ENCODE measurements around the gene C6orf136. TPM values are rescaled to one million over a fixed set of nuclear protein-coding genes. Genes with fewer than 3 reads are reported as not detected.

Gene C6orf136
- polyA plus RNA-seq, 1 experiment: 6.0 TPM

GRCh38 chr6:30678964-30679726 lies 32.2 kb downstream of the C6orf136 start:
- Histone ChIP-seq H3K4me3 (ENCODE audit: low read depth, low read length) (no peak overlapping the region; the same call in 1 of the 2 replicates), H3K27me3 (ENCODE audit: control insufficient read depth, insufficient read depth, low read length) (no peaks in the 10 kb centered on the region), H3K36me3 (ENCODE audit: control insufficient read depth, insufficient read depth, low read length) (peaks cover 23% of the 10 kb centered on the region)
- ChIA-PET POLR2A (interaction anchor here (0.5 kb wide), 1 partner anchor 53 kb away, joined by 5 read pairs; the partner anchor contains the start of gene ATAT1), CTCF (interaction anchor here (0.6 to 17.2 kb wide), 35 partner anchors 9 to 851 kb away, joined by 3 to 387 read pairs (median 4); partner anchors contain the start of genes FLOT1, IER3, MDC1 and NRM)
- peak; percentile 97 for TF ChIP-seq CTCF (IDR thresholded peaks at IDR 0.05; ENCODE audit: insufficient read depth, low read depth, low read length)
- no peak for DNase-seq (ENCODE audit: low read depth)

- DNase-seq (ENCODE audit: low read depth): no peak
- ChIA-PET POLR2A (no interaction called here), CTCF (interaction anchor here (0.7 to 17.2 kb wide), 12 partner anchors 8 to 197 kb away, joined by 3 to 387 read pairs (median 7); partner anchors contain the start of genes DHX16, FLOT1, MDC1 and NRM)
- TF ChIP-seq CTCF (IDR thresholded peaks at IDR 0.05; ENCODE audit: insufficient read depth, low read depth, low read length): no peak
- H3K4me3 ChIP-seq (ENCODE audit: low read depth, low read length): peak overlapping the region; percentile 9; the same call in 1 of the 2 replicates
- no peaks in the 10 kb centered on the region for H3K27me3 ChIP-seq (ENCODE audit: control insufficient read depth, insufficient read depth, low read length)
- peaks cover 25% of the 10 kb centered on the region for H3K36me3 ChIP-seq (ENCODE audit: control insufficient read depth, insufficient read depth, low read length)
Measured at GRCh38 chr6:30679765-30680535, 33.0 kb downstream of the C6orf136 start.

GRCh38 chr6:30681766-30682142 lies 34.8 kb downstream of the C6orf136 start:
- Histone ChIP-seq H3K27me3 (ENCODE audit: control insufficient read depth, insufficient read depth, low read length) (no peaks in the 10 kb centered on the region), H3K4me3 (ENCODE audit: low read depth, low read length) (peak overlapping the region; percentile 87), H3K36me3 (ENCODE audit: control insufficient read depth, insufficient read depth, low read length) (peaks cover 18% of the 10 kb centered on the region)
- TF ChIP-seq CTCF (IDR thresholded peaks at IDR 0.05; ENCODE audit: insufficient read depth, low read depth, low read length): no peak
- ChIA-PET CTCF (interaction anchor here (1.3 to 17.2 kb wide), 4 partner anchors 10 to 233 kb away, joined by 3 to 387 read pairs (median 4); partner anchors contain the start of genes DHX16, MDC1, TUBB and VARS2), POLR2A (interaction anchor here (0.6 to 1.0 kb wide), 2 partner anchors 40 to 196 kb away, joined by 3 to 4 read pairs; no protein-coding TSS in a partner anchor)
- DNase-seq (ENCODE audit: low read depth): no peak

GRCh38 chr6:30682143-30683117 lies 35.5 kb downstream of the C6orf136 start:
- POLR2A ChIA-PET: interaction anchor here (1.0 kb wide), 1 partner anchor 39 kb away, joined by 4 read pairs; no protein-coding TSS in a partner anchor
- peaks cover 15% of the 10 kb centered on the region for H3K36me3 ChIP-seq (ENCODE audit: control insufficient read depth, insufficient read depth, low read length)

More at GRCh38 chr6:30682143-30683117, 35.5 kb downstream of the C6orf136 start:
- no peaks in the 10 kb centered on the region for H3K27me3 ChIP-seq (ENCODE audit: control insufficient read depth, insufficient read depth, low read length)
- peak; percentile 58 for DNase-seq (ENCODE audit: low read depth)
- no peak for TF ChIP-seq CTCF (IDR thresholded peaks at IDR 0.05; ENCODE audit: insufficient read depth, low read depth, low read length)
- H3K4me3 ChIP-seq (ENCODE audit: low read depth, low read length): peak overlapping the region; percentile 87
- CTCF ChIA-PET: interaction anchor here (0.9 to 17.2 kb wide), 3 partner anchors 8 to 62 kb away, joined by 3 to 387 read pairs (median 3); partner anchors contain the start of genes IER3, MDC1 and TUBB

All from BJ (cell line).